Caco-2 (cell line): ENCODE measurements around the gene HMX2. TPM values are rescaled to one million over a fixed set of nuclear protein-coding genes. Genes with fewer than 3 reads are reported as not detected.

ENCODE experiments used
- BruUV-seq: library from RNA; stranded (reverse); fragments of 400-500 nt; replicated peaks from 2 replicates; lab custom pipeline; 2021; lab: Mats Ljungman, UMichigan
- CTCF ChIA-PET: fragments of 300-600 bp; sonication (Branson Sonifier 250); formaldehyde crosslinking; loops from one replicate; lab custom pipeline; 2022; ENCODE audit warnings: antibody characterized with exemption; lab: Charles Lee
- POLR2A ChIA-PET: fragments of 300-600 bp; sonication (Branson Sonifier 250); formaldehyde crosslinking; loops from one replicate; lab custom pipeline; 2022; ENCODE audit warnings: antibody characterized with exemption; lab: Charles Lee
- DNase-seq, 2 experiments: peaks; one replicate each; pipeline versions ENCODE4 v3.0.0 to v3.0.0-alpha.2; 2020 to 2022
- H3K27me3 ChIP-seq: replicated peaks from 2 replicates; pipeline ENCODE4 v1.6.0; 2011; ENCODE audit warnings: low read length; ENCODE audit not compliant: control insufficient read depth, insufficient read depth
- H3K36me3 ChIP-seq: 2 replicates; pipeline ENCODE4 v1.5.1; 2011; ENCODE audit warnings: low read length; ENCODE audit not compliant: control insufficient read depth, insufficient read depth
- H3K4me1 ChIP-seq: fragments of 250-450 bp; sonication (Bioruptor Pico); 2 replicates; pipeline ENCODE4 v1.5.1; 2020; ENCODE audit warnings: mild to moderate bottlenecking
- H3K4me3 ChIP-seq: 2 replicates; pipeline ENCODE4 v1.5.1; 2011; ENCODE audit warnings: low read depth, mild to moderate bottlenecking, control low read depth, low read length
- H3K9me3 ChIP-seq: fragments of 250-450 bp; sonication (Bioruptor Pico); 2 replicates; pipeline ENCODE4 v1.5.1; 2020; ENCODE audit warnings: mild to moderate bottlenecking, moderate library complexity
- H3K27ac Mint-ChIP-seq: one replicate; pipeline ENCODE4 v1.8.0; 2022; ENCODE audit warnings: mixed read lengths; ENCODE audit not compliant: unreplicated experiment
- H3K27me3 Mint-ChIP-seq: one replicate; pipeline ENCODE4 v1.8.0; 2022; ENCODE audit warnings: mixed read lengths; ENCODE audit not compliant: insufficient read depth, unreplicated experiment
- H3K36me3 Mint-ChIP-seq: one replicate; pipeline ENCODE4 v1.8.0; 2022; ENCODE audit warnings: mild to moderate bottlenecking, mixed read lengths; ENCODE audit not compliant: insufficient read depth, unreplicated experiment
- H3K4me1 Mint-ChIP-seq: one replicate; pipeline ENCODE4 v1.8.0; 2022; ENCODE audit warnings: low read depth, mixed read lengths; ENCODE audit not compliant: unreplicated experiment
- H3K4me3 Mint-ChIP-seq: one replicate; pipeline ENCODE4 v1.8.0; 2022; ENCODE audit warnings: mild to moderate bottlenecking, moderate library complexity, mixed read lengths; ENCODE audit not compliant: unreplicated experiment
- H3K9me3 Mint-ChIP-seq: one replicate; pipeline ENCODE4 v1.8.0; 2022; ENCODE audit warnings: mixed read lengths; ENCODE audit not compliant: unreplicated experiment
- intact Hi-C: fragments of 100-400 bp; cut with micrococcal nuclease; formaldehyde crosslinking; loops from one replicate; pipeline ENCODE4 v1.10.0; 2022; ENCODE audit not compliant: unreplicated experiment
- total RNA-seq: library from RNA; stranded (reverse); gene quantifications from 2 replicates; pipeline ENCODE4 v1.2.3, GENCODE V29; 2022
- TF ChIP-seq, protein P1 (sequence below), 2 experiments: fragments of 200-600 bp in 1 of 2; IDR thresholded peaks; 1 replicate in 1 of 2; 2 replicates in 1 of 2; pipeline versions ENCODE4 v1.5.1 to v1.8.0; 2011 to 2022; ENCODE audit warnings: antibody characterized with exemption in 1 of 2, control low read depth in 1 of 2, inconsistent platforms in 1 of 2, low read depth in 1 of 2, low read length in 1 of 2, mild to moderate bottlenecking in 1 of 2, moderate library complexity in 1 of 2; ENCODE audit not compliant: insufficient read depth in 1 of 2, severe bottlenecking in 1 of 2, unreplicated experiment in 1 of 2

HMX2 gene
- total RNA-seq, 1 experiment from 2014 or later: 1.4 TPM

DNA sequence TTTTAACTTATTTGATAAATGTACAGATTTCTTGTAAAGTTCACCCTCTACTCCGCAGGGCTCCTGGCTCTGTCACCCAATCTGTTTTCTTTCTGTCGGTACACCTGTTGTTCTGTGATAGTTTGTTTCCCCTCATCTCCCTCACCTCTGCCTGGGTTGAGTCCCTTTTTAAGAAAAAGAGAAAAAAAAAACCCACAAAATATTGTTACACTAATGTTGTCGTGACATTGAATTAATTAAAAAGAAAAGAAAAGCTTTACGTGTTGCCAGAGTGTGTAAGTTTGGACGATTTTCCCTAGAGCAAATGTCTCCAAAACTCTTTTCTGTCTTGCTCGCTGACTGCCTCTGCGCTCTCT lies 8.8 kb upstream of the HMX2 start:
- Mint-ChIP-seq H3K4me1 (peaks cover 7% of the 10 kb centered on the region), H3K27ac (no peak overlapping the region), H3K27me3 (peaks cover 13% of the 10 kb centered on the region), H3K9me3 (no peaks in the 10 kb centered on the region), H3K36me3 (no peaks in the 10 kb centered on the region), H3K4me3 (peak overlapping the region; percentile 82)
- DNase-seq: no peak
- POLR2A ChIA-PET: interaction anchor here (0.8 kb wide), 1 partner anchor 15 kb away, joined by 3 read pairs; the partner anchor contains the start of gene BUB3
- TF ChIP-seq, protein P1, sequence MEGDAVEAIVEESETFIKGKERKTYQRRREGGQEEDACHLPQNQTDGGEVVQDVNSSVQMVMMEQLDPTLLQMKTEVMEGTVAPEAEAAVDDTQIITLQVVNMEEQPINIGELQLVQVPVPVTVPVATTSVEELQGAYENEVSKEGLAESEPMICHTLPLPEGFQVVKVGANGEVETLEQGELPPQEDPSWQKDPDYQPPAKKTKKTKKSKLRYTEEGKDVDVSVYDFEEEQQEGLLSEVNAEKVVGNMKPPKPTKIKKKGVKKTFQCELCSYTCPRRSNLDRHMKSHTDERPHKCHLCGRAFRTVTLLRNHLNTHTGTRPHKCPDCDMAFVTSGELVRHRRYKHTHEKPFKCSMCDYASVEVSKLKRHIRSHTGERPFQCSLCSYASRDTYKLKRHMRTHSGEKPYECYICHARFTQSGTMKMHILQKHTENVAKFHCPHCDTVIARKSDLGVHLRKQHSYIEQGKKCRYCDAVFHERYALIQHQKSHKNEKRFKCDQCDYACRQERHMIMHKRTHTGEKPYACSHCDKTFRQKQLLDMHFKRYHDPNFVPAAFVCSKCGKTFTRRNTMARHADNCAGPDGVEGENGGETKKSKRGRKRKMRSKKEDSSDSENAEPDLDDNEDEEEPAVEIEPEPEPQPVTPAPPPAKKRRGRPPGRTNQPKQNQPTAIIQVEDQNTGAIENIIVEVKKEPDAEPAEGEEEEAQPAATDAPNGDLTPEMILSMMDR (IDR thresholded peaks at IDR 0.05; ENCODE audit: insufficient read depth in 1 of 2, low read depth in 1 of 2, low read length in 1 of 2, severe bottlenecking in 1 of 2, unreplicated experiment in 1 of 2): no peak
- Histone ChIP-seq H3K4me1 (peaks cover 19% of the 10 kb centered on the region), H3K4me3 (peak overlapping the region; percentile 24), H3K27me3 (peaks cover 8% of the 10 kb centered on the region), H3K36me3 (no peaks in the 10 kb centered on the region), H3K9me3 (no peaks in the 10 kb centered on the region)
- intact Hi-C loops: loop anchor here (1.0 to 2.0 kb wide), 2 partner anchors 15 to 96 kb away; partner anchors contain the start of gene BUB3
- CTCF ChIA-PET: interaction anchor here (0.8 to 1.5 kb wide), 6 partner anchors 9 to 241 kb away, joined by 3 to 9 read pairs (median 6); partner anchors contain the start of gene BUB3
- BruUV-seq: no TSS peak

DNA sequence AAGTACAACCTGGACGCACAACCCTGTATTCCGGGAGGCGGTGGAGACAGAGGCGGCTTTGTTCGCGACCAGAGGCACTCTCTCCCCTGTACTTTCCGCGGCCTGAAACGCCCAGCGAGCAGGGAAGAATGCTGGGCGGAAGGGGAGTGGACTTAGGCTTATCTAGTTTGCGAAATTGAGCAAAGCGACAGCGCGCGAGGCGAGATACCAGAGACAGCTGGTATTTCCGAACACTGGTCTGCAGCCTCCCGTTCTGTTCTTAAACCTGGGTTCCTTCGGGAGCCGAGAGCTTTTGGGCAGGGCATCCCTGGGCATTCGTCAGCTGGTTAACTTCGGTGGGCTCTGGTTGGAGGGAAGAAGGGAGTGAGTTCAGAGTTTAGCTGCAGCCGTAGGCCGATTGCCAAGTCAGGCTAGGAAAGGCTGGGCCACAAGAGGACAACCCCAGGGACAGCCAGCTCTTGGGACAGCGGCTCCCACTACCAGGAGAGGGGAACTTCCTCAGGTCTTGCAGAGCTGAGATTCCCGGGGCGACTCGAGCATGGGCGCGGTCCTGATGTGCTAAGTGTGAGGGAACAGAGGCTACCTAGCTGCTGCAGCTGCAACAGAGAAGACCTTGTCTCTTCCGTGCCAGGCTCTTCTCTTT lies 8.3 kb upstream of the HMX2 start:
- Histone ChIP-seq H3K4me3 (peak overlapping the region; percentile 24), H3K4me1 (peaks cover 16% of the 10 kb centered on the region), H3K27me3 (peaks cover 6% of the 10 kb centered on the region), H3K9me3 (no peaks in the 10 kb centered on the region), H3K36me3 (no peaks in the 10 kb centered on the region)
- ChIA-PET POLR2A (interaction anchor here (0.8 to 1.0 kb wide), 2 partner anchors 11 to 15 kb away, joined by 3 read pairs; partner anchors contain the start of gene BUB3), CTCF (interaction anchor here (0.8 to 1.5 kb wide), 7 partner anchors 9 to 241 kb away, joined by 3 to 9 read pairs (median 5); partner anchors contain the start of gene BUB3)
- intact Hi-C loops: loop anchor here (1.0 to 2.0 kb wide), 3 partner anchors 9 to 97 kb away; partner anchors contain the start of genes BUB3 and HMX2
- peak overlapping the region; percentile 82 for H3K4me3 Mint-ChIP-seq
- H3K9me3 Mint-ChIP-seq: no peaks in the 10 kb centered on the region
- no TSS peak for BruUV-seq
- peaks cover 7% of the 10 kb centered on the region for H3K4me1 Mint-ChIP-seq
- H3K36me3 Mint-ChIP-seq: no peaks in the 10 kb centered on the region
- H3K27ac Mint-ChIP-seq: no peak overlapping the region
- TF ChIP-seq, protein P1 (IDR thresholded peaks at IDR 0.05; ENCODE audit: insufficient read depth in 1 of 2, low read depth in 1 of 2, low read length in 1 of 2, severe bottlenecking in 1 of 2, unreplicated experiment in 1 of 2): no peak
- peak; percentile 82 to 89 for DNase-seq
- H3K27me3 Mint-ChIP-seq: peaks cover 10% of the 10 kb centered on the region

DNA sequence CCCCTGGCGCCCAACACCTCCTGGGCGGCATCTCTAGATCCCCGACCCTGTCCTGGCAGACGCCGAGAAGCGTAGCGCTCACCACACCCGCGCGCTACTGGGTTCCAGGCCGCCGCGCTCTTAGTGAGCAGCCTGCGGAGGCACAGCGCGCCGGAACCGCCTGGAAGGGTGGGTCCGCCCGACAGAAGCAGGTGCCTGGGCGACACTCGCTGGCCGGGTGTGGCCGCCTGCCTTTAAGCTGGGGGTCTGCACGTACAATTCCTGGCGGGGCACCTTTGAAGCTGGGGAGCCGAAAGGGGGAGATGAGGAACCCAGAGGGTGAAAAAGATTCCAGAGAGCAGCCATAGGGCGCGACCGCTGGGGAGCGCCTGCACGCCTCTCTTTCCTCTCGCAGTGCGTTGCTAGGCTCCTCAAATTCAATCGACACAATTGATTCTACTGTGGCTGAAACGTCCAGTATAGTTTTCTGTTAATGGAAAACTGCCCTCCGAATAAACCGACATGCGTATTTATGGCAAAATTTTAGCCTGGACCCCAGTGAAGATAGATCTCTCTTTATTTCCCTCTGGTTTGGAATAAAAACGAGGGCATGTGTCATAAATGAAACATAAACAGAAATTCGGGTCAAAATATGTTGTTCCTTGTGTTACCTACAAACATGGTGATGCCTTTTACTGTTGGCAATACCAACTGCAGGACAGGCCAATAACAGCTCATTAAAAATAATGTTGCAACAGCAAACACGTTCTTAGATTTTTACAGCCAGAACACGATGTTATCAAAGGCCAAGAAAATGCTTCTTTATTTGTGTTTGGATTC lies 7.6 kb upstream of the HMX2 start:
- Mint-ChIP-seq H3K36me3 (no peaks in the 10 kb centered on the region), H3K27me3 (peaks cover 10% of the 10 kb centered on the region), H3K4me3 (peak overlapping the region; percentile 82), H3K9me3 (no peaks in the 10 kb centered on the region), H3K27ac (no peak overlapping the region), H3K4me1 (peaks cover 7% of the 10 kb centered on the region)
- no TSS peak for BruUV-seq
- peak overlapping the region; percentile 24 for H3K4me3 ChIP-seq
- intact Hi-C loops: loop anchor here (1.0 kb wide), 1 partner anchor 8 kb away; the partner anchor contains the start of gene HMX2
- H3K4me1 ChIP-seq: peaks cover 11% of the 10 kb centered on the region
- CTCF ChIA-PET: interaction anchor here (0.8 to 1.5 kb wide), 7 partner anchors 8 to 240 kb away, joined by 3 to 9 read pairs (median 5); partner anchors contain the start of gene BUB3
- H3K36me3 ChIP-seq: no peaks in the 10 kb centered on the region
- H3K9me3 ChIP-seq: no peaks in the 10 kb centered on the region
- POLR2A ChIA-PET: interaction anchor here (0.6 to 1.0 kb wide), 3 partner anchors 8 to 14 kb away, joined by 3 read pairs; partner anchors contain the start of gene BUB3
- peak in 1 of 2 experiments; percentile 35 for DNase-seq
- H3K27me3 ChIP-seq: peaks cover 3% of the 10 kb centered on the region
- TF ChIP-seq, protein P1 (IDR thresholded peaks at IDR 0.05; ENCODE audit: insufficient read depth in 1 of 2, low read depth in 1 of 2, low read length in 1 of 2, severe bottlenecking in 1 of 2, unreplicated experiment in 1 of 2): peak in 1 of 2 experiments; percentile 39
